Kidney tubule cell (primary cell): ENCODE results near the gene CD300A.

Experiments used
- DNase-seq: peaks from one replicate; pipeline ENCODE4 v3.0.0-alpha.2; 2018; ENCODE audit warnings: low spot score

Gene CD300A

DNA sequence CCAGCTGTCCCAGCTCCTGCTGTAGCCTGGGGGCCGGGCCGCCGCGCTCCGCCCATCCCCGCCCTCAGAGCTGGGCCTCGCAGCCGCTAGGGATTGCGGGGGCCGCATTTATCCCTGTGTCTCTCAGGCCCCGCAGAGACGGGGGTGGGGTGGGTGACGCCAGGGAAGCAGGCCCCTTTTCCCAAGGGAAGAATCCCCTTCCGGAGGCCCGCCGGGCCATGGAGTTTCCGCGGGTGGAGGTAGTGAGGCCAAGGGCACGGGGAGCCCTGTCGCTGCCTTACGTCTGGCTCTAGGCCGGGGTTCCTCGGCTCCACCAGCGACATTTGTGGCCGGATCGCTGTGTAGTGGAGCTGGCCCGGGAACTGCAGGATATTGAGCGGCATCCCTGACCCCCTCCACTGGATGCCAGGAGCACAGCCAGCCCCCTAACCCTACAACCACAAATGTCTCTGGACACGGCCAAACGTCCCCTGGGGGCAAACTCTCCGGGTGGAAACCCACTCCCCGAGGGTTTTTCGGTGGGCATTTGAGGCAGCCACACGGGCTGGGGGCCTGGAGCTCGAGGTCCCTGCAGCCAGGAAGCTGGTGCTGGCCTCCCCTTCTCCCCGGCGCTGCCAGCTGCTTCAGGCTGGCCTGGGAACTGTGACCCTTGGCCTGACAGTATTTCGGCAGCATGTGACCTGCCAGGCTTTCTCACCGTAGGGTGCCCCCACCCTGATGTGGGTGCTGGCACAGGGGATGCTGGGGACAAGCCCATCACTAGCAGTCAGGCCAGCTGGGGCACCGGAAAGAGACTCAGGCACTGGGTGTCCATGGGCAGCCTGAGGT lies 12.0 kb upstream of the CD300A start:
- DNase-seq = no peak

DNA sequence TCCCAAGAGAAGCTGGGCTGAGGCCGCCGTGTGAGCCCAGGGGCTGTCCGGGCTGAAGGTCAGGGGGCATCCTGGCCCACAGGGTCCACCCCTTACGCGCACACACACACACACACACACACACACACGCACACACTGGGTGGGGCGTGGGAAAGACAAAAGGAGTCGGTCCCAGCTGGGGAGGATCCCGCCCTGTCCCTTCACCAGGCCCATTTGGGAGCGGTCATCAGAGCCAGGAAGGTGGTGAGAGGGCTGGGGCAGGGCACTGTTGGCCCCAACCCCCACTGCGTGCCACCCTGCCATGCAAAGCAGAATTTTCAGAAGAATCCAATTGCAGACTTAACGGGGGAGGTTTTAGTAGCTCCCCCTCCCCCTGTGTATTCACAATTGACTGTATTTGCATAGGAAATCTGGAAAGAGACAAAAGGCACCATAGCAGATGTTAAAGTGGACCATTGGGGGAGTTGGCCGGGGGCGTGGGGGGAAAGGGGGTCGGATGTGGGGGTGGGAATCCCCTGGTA lies 11.3 kb upstream of the CD300A start:
- DNase-seq = no peak

DNA sequence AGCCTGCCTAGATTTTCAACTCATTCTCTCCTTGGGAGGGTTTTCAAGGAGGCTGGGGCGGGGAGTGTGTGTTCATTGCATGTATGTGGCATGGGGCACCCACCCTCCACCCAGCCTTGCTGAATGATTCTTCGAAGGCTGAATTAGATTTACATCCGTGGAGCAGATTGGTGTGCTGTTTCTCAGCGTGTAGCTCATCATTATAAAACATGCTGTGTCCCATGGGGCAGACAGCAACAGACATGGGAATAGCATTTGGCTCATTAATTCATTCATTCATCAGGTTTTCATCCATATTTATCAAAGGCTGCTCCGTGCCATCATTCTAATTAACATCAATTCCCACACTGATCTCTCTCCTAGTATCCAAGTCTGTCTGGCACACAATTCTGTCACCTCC lies 10.6 kb upstream of the CD300A start:
- DNase-seq = no peak

DNA sequence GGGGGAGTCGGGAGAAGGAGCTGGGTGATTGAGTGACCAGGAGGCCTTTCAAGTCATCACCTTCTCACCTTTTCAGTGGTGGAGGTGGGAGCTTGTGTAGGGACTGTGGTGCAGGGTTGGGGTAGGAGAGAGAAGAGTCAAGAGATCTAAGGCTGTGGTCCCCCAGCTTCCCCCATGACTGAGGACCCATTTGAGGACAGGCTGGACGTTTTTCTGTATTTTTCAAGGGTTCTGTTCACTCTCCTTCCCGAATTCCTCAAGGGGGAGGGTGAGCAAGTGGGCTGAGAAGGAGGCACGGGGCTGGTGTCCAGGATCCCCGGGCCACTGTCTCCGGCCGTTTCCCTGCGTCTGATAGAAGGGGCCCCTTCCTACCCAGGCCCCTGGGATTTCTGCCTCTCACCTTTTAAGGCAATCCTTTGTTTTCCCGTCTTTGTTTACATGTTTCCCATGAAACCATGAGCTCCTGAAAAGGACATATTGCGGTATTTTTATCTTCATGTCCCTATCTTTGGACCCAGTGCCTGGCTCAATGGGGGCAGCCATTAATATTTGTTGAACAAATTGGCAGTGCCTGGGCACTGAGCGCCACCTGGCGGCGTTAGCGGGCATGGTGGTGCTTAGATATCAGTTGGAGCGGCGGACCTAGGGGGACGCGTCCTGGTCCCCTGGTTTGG lies 9.2 kb upstream of the CD300A start:
- peak; percentile 65 for DNase-seq

DNA sequence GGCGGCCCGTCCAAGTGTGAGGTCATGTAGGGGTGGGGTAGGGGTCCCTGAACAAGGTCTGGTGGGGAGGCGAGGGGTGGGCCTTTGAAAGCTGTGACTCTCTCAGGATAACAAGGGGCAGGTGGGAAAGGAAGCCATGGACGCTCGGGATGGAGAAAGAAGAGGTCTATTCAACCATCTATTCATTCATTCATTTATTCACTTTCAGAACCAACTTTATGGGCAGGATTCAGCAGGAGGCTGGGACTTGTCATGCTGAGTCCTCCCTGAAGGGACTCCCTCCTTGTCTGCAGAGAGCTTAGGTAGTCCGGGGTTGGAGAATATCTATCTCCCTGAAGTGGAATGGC lies 8.6 kb upstream of the CD300A start:
- no peak for DNase-seq

DNA sequence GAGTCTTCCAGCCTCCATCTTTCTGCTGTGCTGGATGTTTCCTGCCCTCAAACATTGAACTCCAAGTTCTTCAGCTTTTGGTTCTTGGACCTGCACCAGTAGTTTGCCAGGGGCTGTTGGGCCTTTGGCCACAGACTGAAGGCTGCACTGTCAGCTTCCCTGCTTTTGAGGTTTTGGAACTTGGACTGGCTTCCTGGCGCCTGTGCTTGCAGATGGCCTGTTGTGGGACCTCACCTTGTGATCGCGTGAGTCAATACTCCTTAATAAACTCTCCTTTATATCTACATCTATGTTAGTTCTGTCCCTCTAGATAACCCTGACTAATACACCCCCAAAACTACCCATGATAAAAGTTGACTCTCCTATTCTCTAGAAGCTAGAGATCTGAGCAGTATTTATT lies 7.6 kb upstream of the CD300A start:
- DNase-seq = no peak

DNA sequence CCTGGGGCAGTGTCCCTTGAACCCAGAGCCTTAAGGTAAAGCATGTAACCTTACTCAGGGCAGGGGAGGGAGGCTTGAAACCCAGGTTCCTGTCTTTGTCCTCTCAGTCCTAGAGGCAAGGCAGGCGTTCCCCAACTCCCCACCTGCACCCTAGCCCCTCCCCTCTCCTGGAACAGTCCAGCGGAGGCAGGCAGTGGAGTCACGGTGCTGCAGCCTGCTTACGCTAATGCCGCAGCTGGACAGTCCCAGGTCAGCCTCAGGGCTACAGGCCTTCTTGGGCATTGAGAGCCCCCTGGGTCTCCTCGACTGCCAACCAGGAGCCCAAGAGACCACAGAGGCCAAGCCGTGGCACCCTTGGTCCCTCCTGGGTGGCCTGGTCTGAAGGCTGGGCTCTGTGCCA lies 6.8 kb upstream of the CD300A start:
- DNase-seq = no peak

DNA sequence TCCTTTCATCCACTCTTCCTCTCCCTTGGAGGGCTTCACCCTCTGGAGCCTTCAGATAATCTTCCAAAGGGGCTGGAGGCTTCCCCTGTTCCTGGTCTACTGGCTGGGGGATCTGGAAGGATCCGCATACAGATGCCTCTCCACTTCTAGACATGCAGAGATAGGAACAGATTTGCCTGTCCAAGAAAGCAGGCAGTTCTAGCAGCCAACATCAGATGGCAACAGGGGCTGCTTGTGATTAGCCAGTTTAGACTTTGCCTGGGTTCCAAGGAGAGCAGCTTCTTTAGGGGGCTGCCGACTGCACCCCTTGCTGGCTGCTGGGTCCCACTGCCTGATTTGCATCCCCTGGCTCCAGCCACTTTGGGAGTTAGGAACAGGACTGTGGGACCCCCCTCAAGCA lies 6.2 kb upstream of the CD300A start:
- DNase-seq = no peak

DNA sequence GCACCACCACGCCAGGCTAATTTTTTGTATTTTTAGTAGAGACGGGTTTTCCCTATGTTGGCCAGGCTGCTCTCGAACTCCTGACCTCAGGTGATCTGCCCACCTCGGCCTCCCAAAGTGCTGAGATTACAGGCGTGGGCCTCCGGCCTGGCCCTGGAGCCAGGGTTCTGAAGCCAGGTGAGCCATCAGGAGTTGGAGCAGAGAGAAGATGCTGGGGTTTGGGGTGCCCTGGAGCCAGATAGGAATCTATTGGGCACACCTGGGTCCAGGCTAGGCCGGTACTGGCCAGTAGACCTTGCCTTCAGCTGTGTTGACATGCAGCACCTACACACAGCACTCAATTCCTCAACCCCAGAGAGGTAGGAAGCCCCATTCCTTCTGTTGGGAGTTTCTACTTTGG lies 5.4 kb upstream of the CD300A start:
- no peak for DNase-seq

DNA sequence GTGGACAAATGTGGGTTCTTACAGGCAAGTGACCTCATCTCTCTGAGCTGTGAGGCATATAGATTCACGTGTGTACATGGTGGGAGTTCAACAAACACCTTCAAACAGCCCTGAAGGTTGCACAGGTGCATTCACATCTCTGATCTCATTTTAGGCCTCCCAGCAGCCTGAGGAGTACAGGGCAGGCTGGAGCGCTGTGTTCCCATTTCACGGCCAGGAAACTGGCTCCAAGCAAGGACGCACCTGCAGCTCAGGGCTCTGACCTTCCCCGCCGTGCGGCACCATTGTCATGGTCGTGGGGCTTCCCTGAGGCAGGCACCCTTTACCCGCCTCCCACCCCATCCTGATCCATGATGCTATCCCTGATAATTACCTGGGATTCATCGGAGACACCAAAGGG lies 4.8 kb upstream of the CD300A start:
- DNase-seq = no peak

DNA sequence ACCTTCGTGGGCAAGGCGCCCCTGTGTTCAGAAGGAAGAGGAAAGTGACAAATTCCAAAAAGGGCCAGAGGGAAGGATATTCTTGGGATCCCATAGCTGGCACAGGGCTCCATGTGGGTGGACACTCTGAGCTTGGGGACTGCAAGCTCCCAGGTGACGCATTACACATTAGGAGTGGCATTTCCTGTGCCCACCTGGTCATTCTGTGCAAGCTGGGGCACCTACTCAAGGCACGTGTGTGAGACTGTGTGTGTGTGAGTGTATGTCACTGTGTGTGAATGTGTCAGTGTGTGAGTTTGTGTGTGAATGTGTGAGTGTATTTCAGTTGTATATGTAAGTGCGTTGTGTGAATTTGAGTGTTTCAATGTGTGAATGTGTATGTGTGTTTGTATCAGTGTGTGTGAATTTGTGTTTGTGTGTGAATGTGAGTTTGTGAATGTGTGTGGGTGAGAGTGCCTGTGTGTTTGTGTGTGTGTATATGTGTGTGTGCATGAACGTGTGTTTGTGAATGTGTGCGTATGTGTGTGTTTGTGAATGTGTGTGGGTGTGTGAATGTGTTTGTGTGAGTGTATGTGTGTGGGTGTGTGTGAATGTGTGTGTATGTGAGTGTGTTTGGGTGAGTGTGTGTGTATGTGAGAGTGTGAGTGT lies 1.6 kb upstream of the CD300A start:
- DNase-seq = no peak

DNA sequence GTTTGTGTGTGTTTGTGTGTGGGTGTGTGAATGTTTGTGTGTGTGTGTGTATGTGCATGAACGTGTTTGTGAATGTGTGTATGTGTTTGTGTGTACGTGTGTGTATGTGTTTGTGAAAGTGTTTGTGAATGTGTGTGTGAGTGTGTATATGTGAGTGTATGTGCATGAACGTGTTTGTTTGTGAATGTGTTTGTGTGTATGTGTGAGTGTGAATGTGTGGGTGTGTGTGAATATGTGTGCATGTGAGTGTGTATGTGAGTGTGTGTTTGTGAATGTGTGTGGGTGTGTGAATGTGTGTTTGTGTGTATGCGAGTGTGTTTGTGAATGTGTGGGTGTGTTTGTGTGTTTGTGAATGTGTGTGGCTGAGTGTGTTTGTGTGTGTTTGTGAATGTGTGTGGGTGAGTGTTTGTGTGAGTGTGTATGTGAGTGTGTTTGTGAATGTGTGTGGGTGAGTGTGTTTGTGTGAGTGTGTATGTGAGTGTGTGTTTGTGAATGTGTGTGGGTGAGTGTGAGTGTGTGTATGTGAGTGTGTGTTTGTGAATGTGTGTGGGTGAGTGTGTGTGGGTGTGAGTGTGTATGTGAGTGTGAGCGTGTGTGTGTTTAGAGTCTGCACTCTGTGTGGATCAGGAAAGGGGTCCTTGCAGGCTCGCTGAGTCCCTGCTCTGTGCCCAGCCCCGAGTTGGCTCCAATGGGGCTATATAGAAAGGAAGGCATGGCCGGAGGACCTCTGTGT lies 890 bp upstream of the CD300A start:
- DNase-seq = no peak

DNA sequence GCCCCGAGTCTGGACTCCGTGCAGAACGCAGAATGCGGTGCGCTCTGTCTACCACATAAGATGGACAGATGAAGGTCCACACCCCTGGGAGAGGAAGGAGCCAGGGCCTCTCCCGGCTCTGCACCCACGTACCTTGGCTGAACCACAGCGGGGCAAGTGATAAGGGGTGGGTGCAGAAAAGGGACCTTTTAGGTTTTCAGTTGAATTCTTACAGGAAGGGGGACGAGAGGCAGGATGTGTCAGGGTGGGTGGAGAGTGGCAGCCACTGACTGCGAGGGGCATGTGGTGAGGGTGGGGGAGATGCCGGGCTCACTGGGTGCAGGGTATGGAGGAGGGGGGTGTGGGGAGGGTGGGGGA lies 372 bp downstream of the CD300A start:
- DNase-seq = no peak

DNA sequence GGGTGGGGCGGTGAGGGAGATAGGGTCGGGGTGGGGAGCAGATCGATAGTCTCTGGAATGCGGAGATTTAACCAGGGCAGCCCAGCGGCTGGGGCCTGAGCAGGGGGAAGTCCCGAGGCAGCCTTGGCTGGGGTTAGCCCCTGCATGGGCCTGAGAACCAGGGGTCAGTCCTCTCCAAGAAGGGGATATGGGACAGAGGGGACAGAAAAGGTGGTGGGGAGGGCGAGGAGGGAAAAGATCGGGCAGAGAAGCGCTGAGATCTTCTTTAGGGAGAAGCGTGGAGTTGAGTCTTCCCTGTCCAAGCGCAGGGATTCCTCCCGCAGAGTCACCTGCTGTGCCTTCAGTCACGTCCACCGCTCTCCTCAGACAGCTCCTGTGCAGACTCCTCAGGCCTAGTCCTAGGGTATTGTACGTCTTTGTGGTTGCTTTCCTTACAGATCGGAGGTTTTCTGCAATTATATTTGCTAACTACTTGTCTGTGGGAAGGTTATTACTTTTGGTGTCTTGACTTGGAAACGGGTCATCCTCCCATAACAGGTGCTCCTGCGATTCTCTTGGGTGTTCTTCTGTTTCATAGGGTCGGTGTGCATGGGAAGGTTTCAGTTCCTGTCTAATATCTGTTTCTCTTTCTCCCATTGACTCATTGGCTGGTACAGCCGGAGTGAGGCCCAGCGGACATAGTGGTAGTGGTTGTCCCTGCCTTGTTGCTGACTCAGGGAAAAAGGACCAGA lies 952 bp downstream of the CD300A start:
- DNase-seq = no peak

DNA sequence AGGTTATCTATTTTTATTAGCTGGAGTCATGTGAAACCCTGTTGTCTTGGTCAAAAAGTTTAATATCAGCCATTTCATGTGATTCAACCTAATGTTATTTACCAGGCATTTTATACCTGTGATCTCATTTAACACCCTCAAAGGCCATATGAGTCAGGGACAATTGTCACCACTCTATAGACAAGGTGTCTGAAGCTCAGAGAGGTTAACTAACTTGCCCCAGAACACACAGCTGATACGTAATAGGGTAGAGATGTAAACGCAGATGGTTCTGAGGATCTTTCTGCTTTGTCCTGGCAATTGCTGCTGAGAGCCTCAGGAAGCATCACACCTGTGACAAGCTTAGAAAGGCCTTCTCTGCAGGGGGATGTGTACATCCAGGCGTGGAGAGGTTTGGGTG lies 4.9 kb downstream of the CD300A start:
- DNase-seq = peak; percentile 13

DNA sequence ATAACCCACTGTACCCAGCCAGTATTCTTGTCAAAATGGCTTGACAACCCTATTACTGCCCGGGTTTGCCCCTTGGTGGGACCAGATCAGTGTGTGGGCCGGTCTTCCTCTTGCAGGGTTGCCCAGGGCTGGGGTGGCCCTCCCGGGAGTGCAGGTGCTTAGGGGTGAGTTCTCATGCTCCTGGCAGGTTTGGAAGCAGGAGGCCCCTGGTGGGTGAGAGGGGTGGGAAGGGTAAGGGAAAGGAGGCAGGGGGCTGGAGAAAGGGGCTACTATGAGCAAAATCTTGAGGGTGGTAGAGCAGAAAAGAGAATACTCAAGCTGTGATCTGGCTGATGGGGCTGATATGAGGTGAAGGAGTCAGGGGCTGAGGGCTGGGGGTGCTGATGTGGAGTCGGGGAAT lies 6.5 kb downstream of the CD300A start:
- no peak for DNase-seq

DNA sequence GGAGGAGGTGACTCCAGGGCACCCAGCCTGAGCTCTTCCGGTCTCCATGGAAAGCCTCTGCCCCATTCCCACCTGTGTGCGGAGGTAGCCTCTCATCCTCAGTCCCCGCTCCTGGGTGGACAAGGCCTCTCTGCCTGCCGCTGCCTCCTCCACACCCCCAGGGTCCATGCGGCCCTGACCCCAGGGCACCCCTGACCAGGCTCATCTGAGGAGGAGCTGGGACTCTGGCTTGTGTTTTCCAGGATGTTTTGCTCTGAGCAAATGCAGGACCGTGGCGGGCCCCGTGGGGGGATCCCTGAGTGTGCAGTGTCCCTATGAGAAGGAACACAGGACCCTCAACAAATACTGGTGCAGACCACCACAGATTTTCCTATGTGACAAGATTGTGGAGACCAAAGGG lies 6.9 kb downstream of the CD300A start:
- DNase-seq = no peak

DNA sequence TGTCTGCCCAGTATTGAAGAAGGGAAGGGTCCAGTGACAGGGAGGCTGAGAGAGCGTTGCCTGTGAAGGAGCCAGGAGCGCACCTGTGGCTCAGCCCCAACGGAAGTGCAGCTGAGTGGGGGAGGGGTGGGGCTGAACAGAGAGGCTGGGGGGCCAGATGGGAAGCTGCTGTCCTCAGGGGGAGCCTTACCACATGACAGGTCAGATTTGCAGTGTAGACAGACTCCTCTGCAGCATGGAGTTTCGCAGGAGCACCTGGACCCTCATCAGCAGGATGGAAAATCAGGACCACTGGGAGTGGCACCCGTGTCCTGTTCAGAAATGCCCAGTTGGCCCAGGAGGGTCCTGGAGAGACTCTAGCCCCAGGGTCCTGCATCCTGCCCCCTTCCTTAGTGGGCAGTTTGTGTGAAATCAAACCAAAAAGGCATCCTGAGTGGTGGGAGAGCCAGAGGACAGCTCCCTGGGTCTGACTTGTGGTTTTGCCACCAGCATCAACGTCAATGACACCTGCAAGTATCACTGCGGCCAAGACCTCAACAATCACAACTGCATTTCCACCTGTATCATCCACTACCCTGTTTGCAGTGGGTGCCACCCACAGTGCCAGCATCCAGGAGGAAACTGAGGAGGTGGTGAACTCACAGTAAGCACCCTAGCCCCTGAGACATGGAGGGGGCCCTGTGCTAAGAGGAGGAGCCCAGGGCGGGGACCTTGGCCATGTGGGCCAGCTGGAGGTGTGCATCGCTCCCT lies 7.8 kb downstream of the CD300A start:
- DNase-seq = no peak

DNA sequence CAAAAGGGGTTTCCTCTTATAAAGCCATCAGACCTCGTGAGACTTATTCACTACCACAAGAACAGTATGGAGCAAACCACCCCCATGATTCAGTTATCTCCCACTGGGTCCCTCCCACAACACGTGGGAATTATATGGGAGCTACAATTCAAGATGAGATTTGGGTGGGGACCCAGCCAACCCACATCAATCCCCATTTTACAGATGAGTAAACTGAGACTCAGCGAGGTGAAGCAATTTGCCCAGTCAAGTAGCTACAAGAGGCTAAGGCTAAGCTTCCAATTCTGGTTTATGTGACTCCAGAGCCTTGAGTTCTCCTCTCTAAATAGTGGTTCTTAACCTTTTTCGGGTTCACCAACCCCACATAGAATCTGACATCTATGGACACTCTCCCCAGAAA lies 8.8 kb downstream of the CD300A start:
- no peak for DNase-seq

DNA sequence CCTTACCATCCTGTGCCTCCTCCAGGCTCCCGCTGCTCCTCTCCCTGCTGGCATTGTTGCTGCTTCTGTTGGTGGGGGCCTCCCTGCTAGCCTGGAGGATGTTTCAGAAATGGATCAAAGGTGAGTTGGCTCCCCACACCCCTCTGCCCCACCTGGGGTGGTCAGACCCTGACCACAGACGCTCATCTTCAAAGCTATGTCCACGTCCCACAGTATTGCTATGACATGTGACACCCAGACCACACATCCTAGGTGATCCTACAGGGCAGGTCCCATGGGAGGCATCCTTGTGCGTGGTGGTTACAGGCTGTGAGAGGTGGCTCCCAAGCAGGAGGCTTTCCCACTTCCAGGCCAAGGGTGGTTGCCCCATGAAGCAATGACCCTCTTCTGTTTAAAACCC lies 11.0 kb downstream of the CD300A start:
- DNase-seq = no peak

DNA sequence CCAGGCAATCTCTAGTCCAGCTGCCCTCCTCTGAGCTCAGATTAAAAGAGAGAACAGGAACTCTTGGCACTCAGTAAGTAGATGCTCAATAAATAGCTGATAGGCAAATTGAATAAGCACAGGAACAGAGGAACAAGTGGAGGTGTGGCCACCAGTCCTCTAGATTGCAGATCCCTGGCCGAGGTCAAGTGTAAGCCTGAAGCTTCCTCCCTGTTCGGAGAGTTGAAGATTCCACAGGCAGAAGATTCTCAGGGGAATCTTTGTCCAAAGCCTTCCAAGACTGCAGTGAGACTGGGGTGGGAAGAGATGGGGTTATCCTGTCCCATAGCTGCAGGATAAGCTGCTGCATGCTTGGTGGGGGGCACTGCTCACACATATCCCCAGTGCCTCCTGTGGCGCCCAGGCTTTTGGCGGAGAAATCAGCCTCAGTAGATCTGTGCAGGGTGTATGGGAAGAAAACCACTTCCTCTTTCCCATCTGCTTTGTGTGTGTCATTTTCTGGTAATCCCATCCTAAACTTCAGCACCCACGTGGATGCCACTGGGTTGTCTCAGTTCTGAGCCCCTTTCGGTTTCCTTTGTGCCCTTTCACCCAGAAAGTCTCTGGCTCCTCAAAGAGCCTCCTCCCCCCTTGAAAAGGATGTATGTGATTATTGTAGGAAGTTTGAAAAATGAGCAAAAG lies 12.1 kb downstream of the CD300A start:
- DNase-seq = no peak
